ENCODE results near the gene CDC42BPG.
"Not testable (repeated sequence)": the region's sequence is repeated elsewhere in the genome, so short reads cannot be mapped to it uniquely, and the experiment has no call there.

The CDC42BPG gene

DNA sequence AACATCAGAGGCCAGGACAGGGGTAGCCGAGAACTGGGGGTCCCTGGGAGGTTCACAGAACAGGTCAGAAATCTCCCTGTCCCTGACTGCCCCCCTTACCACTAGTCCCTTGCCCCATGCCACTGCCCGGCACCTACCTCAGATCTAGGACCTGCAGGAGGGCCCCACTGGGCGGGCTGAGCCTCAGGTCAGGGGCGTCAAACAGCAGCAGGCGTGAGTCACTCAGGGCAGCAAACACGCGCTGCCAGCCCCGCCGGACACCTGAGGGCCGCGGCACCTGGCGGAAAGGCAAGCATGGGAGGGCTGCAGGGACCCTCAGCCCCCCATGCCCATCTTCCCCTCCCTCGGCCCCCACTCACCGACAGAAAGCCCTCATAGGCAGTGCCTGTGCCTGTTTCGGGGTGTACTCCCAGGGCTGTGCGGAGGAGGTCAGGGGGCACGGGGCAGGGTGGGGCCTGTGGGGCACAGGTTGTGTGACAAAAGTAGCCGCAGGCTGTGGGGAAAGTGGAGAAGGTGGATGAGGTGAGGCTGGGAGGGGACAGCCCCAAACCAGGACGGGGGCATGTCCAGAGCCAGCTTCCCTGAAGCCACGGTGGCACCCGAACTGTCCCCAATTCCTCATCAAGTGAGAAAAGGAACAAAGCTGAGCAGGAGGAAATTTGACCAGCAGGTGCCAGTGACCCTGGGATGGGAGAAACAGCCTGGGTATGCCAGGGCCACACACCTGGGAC lies 11.8 kb downstream of the CDC42BPG start:
- DNase-seq: no peak

- no peak for DNase-seq
Measured at GRCh38 chr11:64831411-64831891, 13.0 kb downstream of the CDC42BPG start.

DNA sequence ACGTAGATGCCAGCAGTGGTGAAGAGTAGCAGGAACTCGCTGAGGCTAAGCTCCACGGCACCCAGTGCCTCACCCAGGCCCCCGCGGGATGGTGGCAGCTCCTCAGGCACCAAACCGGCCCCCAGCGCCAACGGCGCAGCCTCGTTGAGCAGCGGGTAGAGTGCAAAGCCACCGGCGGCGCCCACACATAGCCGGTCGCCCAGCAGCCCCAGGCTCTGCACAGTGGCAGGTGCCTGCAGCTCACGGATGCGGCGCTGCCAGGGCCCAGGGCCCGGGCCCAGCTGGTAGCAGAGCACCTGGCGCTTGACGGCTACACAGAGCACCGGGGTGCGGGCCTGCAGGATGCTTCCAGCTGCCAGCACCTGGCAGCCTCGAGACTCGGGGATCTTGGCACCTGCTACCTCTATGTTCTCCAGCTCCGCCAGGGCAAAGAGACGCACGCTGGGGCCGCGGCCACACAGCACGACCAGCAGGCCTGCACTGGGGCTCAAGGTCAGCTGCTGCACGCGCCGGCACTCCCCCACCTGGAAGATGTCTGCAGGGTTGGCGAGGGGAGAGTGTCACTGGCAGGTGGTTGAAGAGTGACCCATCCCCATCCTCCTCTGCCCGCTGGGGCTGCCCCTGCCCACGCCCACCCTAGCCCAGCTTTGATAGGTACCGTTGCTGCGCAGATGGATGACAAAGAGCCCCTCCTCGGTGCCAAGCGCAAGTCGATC lies 14.8 kb downstream of the CDC42BPG start:
- DNase-seq: no peak

DNA sequence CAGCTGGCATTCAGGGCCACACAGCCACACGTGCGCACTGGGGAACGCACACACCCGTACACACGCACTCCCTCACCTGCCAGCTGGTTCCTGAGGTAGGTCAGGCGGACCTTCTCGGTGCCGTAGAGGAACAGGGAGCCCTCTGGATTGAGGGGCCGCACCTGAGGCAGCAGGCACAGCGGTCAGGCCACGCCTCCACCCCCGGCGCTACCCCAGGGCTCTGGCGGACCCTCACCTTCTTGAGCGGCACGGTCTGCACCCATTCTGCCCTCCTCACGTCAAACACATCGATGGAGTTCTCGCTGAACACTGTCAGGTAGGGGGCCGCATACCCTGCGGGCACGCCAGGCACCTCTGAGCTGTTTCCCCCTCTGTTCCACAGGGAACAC lies 17.0 kb downstream of the CDC42BPG start:
- DNase-seq: no peak

GRCh38 chr11:64826578-64827450 lies 17.6 kb downstream of the CDC42BPG start:
- no peak for DNase-seq

GRCh38 chr11:64826062-64826461 lies 18.4 kb downstream of the CDC42BPG start:
- DNase-seq: no peak

- DNase-seq: no peak
Measured at GRCh38 chr11:64823568-64824119, 20.8 kb downstream of the CDC42BPG start.

DNA sequence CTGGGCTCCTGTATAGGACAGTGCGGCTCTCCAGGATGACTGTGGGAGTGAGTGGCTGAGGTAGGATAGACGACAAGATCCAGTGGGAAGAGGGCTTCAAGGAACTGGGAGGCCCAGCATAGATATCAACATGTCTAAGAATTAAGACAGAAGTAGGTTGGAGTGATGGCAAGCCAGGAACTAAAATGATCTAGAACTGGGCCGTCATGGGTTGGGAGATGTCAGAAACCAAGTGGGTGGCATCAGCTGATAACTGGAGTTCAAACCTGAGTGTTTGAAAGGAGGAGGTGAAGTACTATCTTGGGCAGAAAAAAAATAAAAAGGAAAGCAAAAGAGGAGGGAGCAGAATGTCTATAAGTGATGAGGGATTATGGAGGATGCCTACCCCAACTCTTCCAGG lies 27.0 kb downstream of the CDC42BPG start:
- DNase-seq: no peak

DNA sequence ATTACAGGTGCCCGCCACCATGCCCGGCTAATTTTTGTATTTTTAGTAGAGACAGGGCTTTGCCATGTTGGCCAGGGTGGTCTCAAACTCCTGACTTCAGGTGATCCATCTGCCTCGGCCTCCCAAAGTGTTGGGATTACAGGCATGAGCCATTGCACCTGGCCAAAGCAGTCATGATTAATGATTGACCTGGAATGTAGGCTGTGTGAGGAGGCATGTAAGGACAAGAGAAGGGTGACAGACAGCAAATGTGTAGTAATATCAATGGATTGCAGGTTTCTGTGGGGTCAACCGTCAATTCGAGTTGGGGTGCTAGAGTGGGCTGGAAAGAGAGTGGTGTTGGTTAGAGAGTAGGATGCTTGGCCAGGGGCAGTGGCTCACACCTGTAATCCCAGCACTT lies 29.0 kb downstream of the CDC42BPG start:
- DNase-seq: not testable (repeated sequence)

DNA sequence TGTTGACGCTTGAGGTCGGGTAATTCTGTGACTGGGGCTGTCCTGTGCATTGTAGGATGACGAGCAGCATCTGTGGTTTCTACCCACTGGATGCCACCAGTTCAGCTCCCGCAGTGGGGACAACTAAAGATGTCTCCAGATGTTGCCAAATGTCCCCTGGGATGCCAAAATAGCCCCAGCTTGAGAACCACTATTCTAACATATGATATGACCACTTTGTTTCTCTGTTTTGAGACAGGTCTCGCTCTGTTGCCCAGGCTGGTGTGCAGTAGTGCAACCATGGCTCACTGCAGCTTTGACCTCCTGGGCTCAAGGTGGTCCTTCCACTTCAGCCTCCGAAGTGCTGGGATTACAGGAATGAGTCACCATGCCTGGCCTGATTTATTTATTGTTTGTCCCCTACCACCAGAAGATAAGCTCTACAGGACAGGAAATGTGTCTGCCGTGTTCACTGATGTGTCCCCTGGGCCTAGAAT lies 29.7 kb downstream of the CDC42BPG start:
- no peak for DNase-seq

DNA sequence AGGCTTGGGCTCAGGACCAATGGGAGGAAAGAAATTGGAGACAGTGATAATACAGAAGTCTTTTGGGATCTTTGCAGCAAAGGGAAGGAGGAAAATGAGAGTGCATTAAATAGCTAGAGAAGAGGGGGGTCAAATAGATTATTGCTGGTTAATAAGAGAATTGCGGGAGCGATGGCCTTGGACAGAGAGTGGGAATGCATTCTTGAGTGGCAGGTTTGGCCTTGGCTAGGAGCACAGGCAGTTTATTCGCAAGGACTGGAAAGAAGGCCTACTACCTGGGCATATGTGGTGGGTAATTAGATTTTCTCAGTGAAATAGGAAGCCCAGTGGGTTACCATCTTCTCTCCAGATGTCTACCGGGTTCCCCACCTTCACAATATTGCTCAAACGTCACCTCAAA lies 30.6 kb downstream of the CDC42BPG start:
- no peak for DNase-seq

- DNase-seq: peak; percentile 25
Measured at GRCh38 chr11:64810891-64811272, 33.6 kb downstream of the CDC42BPG start.

DNA sequence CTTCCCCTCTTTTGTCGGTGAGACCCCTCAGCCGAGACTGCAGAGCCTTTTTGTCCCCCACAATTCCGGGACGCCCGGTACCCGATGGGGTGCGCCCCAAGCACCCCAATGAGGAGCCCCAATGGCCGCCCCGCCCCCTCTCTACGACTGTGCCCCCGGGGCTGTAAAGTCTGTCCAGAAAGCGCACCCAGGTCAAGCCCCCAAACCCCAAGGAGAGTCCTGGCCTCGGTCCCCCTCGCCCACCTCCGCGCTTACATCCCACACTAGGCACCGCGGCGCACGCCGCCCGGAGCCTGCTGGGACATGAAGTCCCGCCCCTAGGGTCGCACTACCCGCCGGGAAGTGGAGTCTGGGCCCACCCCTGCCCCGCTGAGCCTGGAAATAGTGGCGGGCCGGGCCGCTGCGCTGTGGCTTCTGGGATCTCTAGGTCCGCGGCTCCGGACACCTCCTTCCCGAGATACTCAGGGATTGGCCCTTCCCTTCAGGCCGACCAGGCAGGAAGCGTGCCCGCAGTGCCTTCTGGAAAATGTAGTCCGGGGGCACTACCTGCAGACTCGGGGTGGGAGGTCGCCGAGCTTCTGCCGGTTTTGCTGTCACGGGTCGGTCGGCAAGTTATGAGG lies 34.1 kb downstream of the CDC42BPG start, which contains the start of gene MEN1:
MEN1 (minus strand) TSS at position 281 of the 620 bp plus-strand sequence. CDS start 442 bp downstream, outside the sequence.
- peak; percentile 89 for DNase-seq

DNA sequence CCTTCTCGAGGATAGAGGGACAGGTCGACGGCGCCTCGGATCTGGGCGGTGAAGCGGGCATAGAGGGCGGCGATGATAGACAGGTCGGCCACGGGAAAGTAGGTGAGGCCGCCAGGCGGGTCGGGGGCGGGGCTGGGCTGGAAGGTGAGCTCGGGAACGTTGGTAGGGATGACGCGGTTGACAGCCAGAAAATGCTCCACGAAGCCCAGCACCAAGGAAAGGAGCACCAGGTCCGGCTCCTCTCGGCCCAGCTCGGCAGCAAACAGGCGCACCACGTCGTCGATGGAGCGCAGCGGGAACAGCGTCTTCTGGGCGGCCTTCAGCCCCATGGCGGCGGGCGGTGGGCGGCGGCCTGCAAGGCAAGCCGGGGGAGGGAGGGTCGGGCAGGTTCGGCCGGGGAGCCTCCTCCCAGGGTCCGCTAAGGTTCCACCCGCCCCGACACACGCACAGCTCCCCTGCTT lies 34.6 kb downstream of the CDC42BPG start:
- no peak for DNase-seq

DNA sequence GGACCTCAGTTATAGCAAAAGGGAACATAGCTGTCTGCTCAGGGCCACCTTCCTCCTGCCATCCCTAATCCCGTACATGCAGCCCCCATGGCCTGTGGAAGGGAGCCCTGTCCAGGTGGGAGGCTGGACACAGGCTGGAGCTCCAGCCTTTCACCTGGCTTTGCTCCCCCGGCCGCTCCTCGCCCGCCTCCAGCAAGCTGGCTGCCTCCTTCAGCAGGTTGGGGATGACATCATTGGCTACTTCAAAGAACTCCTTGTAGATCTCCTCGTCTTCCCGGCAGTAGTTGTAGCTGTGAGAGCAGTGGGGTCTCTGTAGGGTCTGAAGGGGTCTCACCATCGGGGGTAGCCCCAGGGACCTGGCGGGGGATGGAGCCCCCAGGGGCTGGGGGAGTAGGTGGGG lies 39.0 kb downstream of the CDC42BPG start:
- no peak for DNase-seq

- DNase-seq: no peak
Measured at GRCh38 chr11:64804346-64805210, 39.9 kb downstream of the CDC42BPG start.

DNA sequence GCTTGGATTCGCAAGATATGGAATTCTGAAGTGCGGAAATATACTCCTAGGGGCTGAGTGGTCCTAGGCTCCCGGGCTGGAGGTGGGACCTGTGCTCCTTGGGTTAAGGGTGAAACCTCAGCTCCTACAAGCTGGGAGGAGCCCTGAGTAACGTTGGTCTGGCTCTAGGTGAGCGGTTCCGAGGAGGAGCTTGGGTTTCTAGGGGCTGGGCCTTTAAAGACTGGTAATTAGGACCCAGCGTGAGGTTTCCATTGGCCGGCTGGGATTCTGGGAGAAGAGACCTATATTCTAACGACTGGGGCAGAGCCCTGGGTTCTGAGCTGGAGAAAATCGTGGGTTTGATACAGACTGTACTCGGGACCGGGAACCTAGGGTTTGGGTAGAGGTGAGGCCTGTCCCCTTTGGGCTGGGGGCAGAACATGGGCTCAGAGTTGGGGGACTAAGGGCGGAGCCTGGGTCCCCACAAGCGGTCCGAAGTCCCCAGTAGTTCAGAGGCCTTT lies 40.6 kb downstream of the CDC42BPG start:
- no peak for DNase-seq

- DNase-seq: peak; percentile 83
Measured at GRCh38 chr11:64803158-64803845, 41.2 kb downstream of the CDC42BPG start, which contains the start of gene MAP4K2. TSS of gene MAP4K2 (minus strand) at chr11:64803214. CDS start at chr11:64803149, 65 bp downstream.

- peak; percentile 39 for DNase-seq
Measured at GRCh38 chr11:64802370-64803157, 41.9 kb downstream of the CDC42BPG start.

Measured in stimulated activated CD4-positive, alpha-beta T cell treated with anti-CD3 and anti-CD28 coated beads, Interleukin-1b, Interleukin-23, amount 100 ng/mL, for 48 hours (primary cell).